ENCODE measurements around the gene HAND1. TPM values are rescaled to one million over a fixed set of nuclear protein-coding genes. Genes with fewer than 3 reads are reported as not detected.
A peak's percentile ranks its signal among the peaks of the same experiment; 100 is the strongest.
"Not testable (repeated sequence)": the region's sequence is repeated elsewhere in the genome, so short reads cannot be mapped to it uniquely, and the experiment has no call there.

Gene HAND1
- not detected for polyA plus RNA-seq (ENCODE audit: insufficient read depth in 1 of 5, insufficient read length in 5 of 5, low replicate concordance in 1 of 5)
- long read RNA-seq, donor 1, result 0 reads
- long read RNA-seq, donor 2, result 0 reads
- long read RNA-seq, donor 3, result 0 reads
- long read RNA-seq, donor 4, result 0 reads
- long read RNA-seq, donor 5, result 0 reads
- long read RNA-seq, donor 6, result 0 reads
- long read RNA-seq, donor 7, result 0 reads
- long read RNA-seq, donor 8, result 0 reads

GRCh38 chr5:154478224-154478565 is at the start of gene HAND1:
Gene HAND1 (minus strand): TSS chr5:154478227. CDS start chr5:154478008, 219 bp downstream.
- DNase-seq, result no peak

GRCh38 chr5:154526231-154527226 is 48.5 kb upstream of the HAND1 start:
- no peak for DNase-seq

GRCh38 chr5:154524859-154525258 is 46.8 kb upstream of the HAND1 start:
- DNase-seq, result no peak

GRCh38 chr5:154524181-154524580 is 46.2 kb upstream of the HAND1 start:
- DNase-seq, result no peak

GRCh38 chr5:154523709-154524108 is 45.7 kb upstream of the HAND1 start:
- DNase-seq, result no peak

GRCh38 chr5:154523104-154523503 is 45.1 kb upstream of the HAND1 start:
- DNase-seq, result no peak

GRCh38 chr5:154522284-154522683 is 44.3 kb upstream of the HAND1 start:
- no peak for DNase-seq

GRCh38 chr5:154521756-154522155 is 43.7 kb upstream of the HAND1 start:
- DNase-seq, result no peak

- DNase-seq, result peak in 1 of 2 donors; percentile 22
These were observed 42.9 kb upstream of the HAND1 start for GRCh38 chr5:154520861-154521453.

GRCh38 chr5:154519359-154519758 is 41.3 kb upstream of the HAND1 start:
- DNase-seq, result no peak

- no peak for DNase-seq
These were observed 40.4 kb upstream of the HAND1 start for GRCh38 chr5:154518438-154518867.

GRCh38 chr5:154517810-154518437 is 39.9 kb upstream of the HAND1 start:
- DNase-seq, result no peak

GRCh38 chr5:154517181-154517580 is 39.2 kb upstream of the HAND1 start:
- DNase-seq, result no peak

- DNase-seq, result no peak
These were observed 38.4 kb upstream of the HAND1 start for GRCh38 chr5:154516475-154516874.

GRCh38 chr5:154515488-154515887 is 37.5 kb upstream of the HAND1 start:
- not testable (repeated sequence) for DNase-seq

GRCh38 chr5:154514331-154514730 is 36.3 kb upstream of the HAND1 start:
- DNase-seq, result no peak

GRCh38 chr5:154513669-154514084 is 35.6 kb upstream of the HAND1 start:
- no peak for DNase-seq

- DNase-seq, result no peak
These were observed 34.0 kb upstream of the HAND1 start for GRCh38 chr5:154511984-154512383.

- no peak for DNase-seq
These were observed 31.9 kb upstream of the HAND1 start for GRCh38 chr5:154509784-154510555.

GRCh38 chr5:154508114-154508513 is 30.1 kb upstream of the HAND1 start:
- no peak for DNase-seq

GRCh38 chr5:154506716-154507080 is 28.7 kb upstream of the HAND1 start:
- no peak for DNase-seq
